Liver (tissue), 9 donors: ENCODE results near the gene UVSSA. TPM values are rescaled to one million over a fixed set of nuclear protein-coding genes. Genes with fewer than 3 reads are reported as not detected.

Source experiments
- DNase-seq: peaks from one replicate; pipeline ENCODE4 v3.0.0-alpha.2; 2017; ENCODE audit warnings: low spot score
- H3K27ac ChIP-seq, 2 donors: one replicate each; pipeline ENCODE4 v1.7.0; 2013; ENCODE audit warnings: inconsistent platforms in 2 of 2, low read length in 2 of 2, control low read depth in 1 of 2, low read depth in 1 of 2, mild to moderate bottlenecking in 1 of 2
- H3K27me3 ChIP-seq, 4 donors: one replicate each; pipeline versions ENCODE4 v1.6.1 to v1.7.0; 2013; ENCODE audit warnings: low read length in 3 of 4, inconsistent platforms in 1 of 4, mild to moderate bottlenecking in 1 of 4, moderate library complexity in 1 of 4; ENCODE audit not compliant: control insufficient read depth in 4 of 4, insufficient read depth in 4 of 4
- H3K36me3 ChIP-seq, 4 donors: one replicate each; pipeline versions ENCODE4 v1.6.1 to v1.7.0; 2013; ENCODE audit warnings: low read length in 3 of 4, mild to moderate bottlenecking in 3 of 4, low read depth in 1 of 4, moderate library complexity in 1 of 4; ENCODE audit not compliant: control insufficient read depth in 4 of 4, insufficient read depth in 3 of 4
- H3K4me1 ChIP-seq, 4 donors: one replicate each; pipeline versions ENCODE4 v1.6.1 to v1.7.0; 2013; ENCODE audit warnings: low read length in 3 of 4, mild to moderate bottlenecking in 3 of 4, moderate library complexity in 1 of 4; ENCODE audit not compliant: control insufficient read depth in 4 of 4, insufficient read depth in 4 of 4
- H3K4me3 ChIP-seq, 3 donors: one replicate each; pipeline versions ENCODE4 v1.6.1 to v1.7.0; 2013; ENCODE audit warnings: low read length in 3 of 3, control low read depth in 1 of 3, low read depth in 1 of 3, mild to moderate bottlenecking in 1 of 3
- H3K9ac ChIP-seq, 2 donors: one replicate each; pipeline ENCODE4 v1.7.0; 2013; ENCODE audit warnings: low read length in 2 of 2, mild to moderate bottlenecking in 2 of 2, moderate library complexity in 2 of 2, control low read depth in 1 of 2, low read depth in 1 of 2
- H3K9me3 ChIP-seq, 4 donors: one replicate each; pipeline versions ENCODE4 v1.6.1 to v1.7.0; 2013; ENCODE audit warnings: low read length in 3 of 4; ENCODE audit not compliant: control insufficient read depth in 4 of 4
- EGR1 ChIP-seq, 2 donors: IDR thresholded peaks; 2 replicates each; pipeline ENCODE4 v1.6.1; 2016 to 2018; ENCODE audit warnings: antibody characterized with exemption in 2 of 2, low read depth in 2 of 2
- FOXA1 ChIP-seq: IDR thresholded peaks from 2 replicates; pipeline ENCODE4 v1.6.1; 2016; ENCODE audit warnings: antibody characterized with exemption
- FOXA2 ChIP-seq: IDR thresholded peaks from 2 replicates; pipeline ENCODE4 v1.6.1; 2016; ENCODE audit warnings: antibody characterized with exemption
- GABPA ChIP-seq, 2 donors: IDR thresholded peaks in 1 of 2; conservative IDR thresholded peaks in 1 of 2; 2 replicates each; pipeline ENCODE4 v1.6.1; 2016; ENCODE audit warnings: antibody characterized with exemption in 2 of 2, mild to moderate bottlenecking in 1 of 2, moderate library complexity in 1 of 2
- HNF4A ChIP-seq, 2 donors: conservative IDR thresholded peaks; 2 replicates each; pipeline ENCODE4 v1.6.1; 2016; ENCODE audit warnings: antibody characterized with exemption in 2 of 2, mild to moderate bottlenecking in 2 of 2
- HNF4G ChIP-seq: IDR thresholded peaks from 2 replicates; pipeline ENCODE4 v1.6.1; 2016; ENCODE audit warnings: antibody characterized with exemption
- JUND ChIP-seq, 2 donors: IDR thresholded peaks; 2 replicates each; pipeline ENCODE4 v1.6.1; 2016; ENCODE audit warnings: antibody characterized with exemption in 2 of 2
- NR2F2 ChIP-seq: IDR thresholded peaks from 2 replicates; pipeline ENCODE4 v1.6.1; 2016; ENCODE audit warnings: antibody characterized with exemption
- RAD21 ChIP-seq, 2 donors: IDR thresholded peaks; 2 replicates each; pipeline ENCODE4 v1.6.1; 2016; ENCODE audit warnings: antibody characterized with exemption in 2 of 2, mild to moderate bottlenecking in 2 of 2
- RXRA ChIP-seq, 2 donors: IDR thresholded peaks; 2 replicates each; pipeline ENCODE4 v1.6.1; 2017 to 2018; ENCODE audit warnings: antibody characterized with exemption in 2 of 2, mild to moderate bottlenecking in 1 of 2
- SP1 ChIP-seq: IDR thresholded peaks from 2 replicates; pipeline ENCODE4 v1.6.1; 2018; ENCODE audit warnings: antibody characterized with exemption, mild to moderate bottlenecking
- TAF1 ChIP-seq: conservative IDR thresholded peaks from 2 replicates; pipeline ENCODE4 v1.6.1; 2016; ENCODE audit warnings: antibody characterized with exemption, mild to moderate bottlenecking
- YY1 ChIP-seq: IDR thresholded peaks from 2 replicates; pipeline ENCODE4 v1.6.1; 2016; ENCODE audit warnings: antibody characterized with exemption, mild to moderate bottlenecking
- WGBS: extraction: QIAGEN DNeasy Blood & Tissue Kit; methylation state at CpG from one replicate; pipeline ENCODE4 v1.1.7; 2013; 5-methylcytosine and 5-hydroxymethylcytosine counted together
- polyA plus RNA-seq, 2 donors: library from polyadenylated mRNA; stranded (reverse) in 1 of 2; unstranded in 1 of 2; fragments of 200-250 nt in 1 of 2; fragments of >200 nt in 1 of 2; fragmentation: Nextera tagmentation in 1 of 2; extraction: Ambion mirVana in 1 of 2; gene quantifications; one replicate each; pipeline versions ENCODE4 v1.2.1 to v1.2.3, GENCODE V29; 2013 to 2015
- total RNA-seq, 2 donors: library from RNA; depleted of rRNA; stranded (reverse); fragments of >200 nt; gene quantifications; one replicate each; pipeline ENCODE4 v1.2.3, GENCODE V29; 2014
- TF ChIP-seq, protein P1 (sequence below): IDR thresholded peaks from 2 replicates; pipeline ENCODE4 v1.6.1; 2016; ENCODE audit warnings: antibody characterized with exemption, mild to moderate bottlenecking
- TF ChIP-seq, protein P2 (sequence below): IDR thresholded peaks from 2 replicates; pipeline ENCODE4 v1.6.1; 2016; ENCODE audit warnings: antibody characterized with exemption
- TF ChIP-seq, protein P3 (sequence below): IDR thresholded peaks from 2 replicates; pipeline ENCODE4 v1.6.1; 2016; ENCODE audit warnings: antibody characterized with exemption
- TF ChIP-seq, protein P4 (sequence below): IDR thresholded peaks from 2 replicates; pipeline ENCODE4 v1.6.1; 2016; ENCODE audit warnings: antibody characterized with exemption
- TF ChIP-seq, protein P5 (sequence below): fragments of 150-350 bp; IDR thresholded peaks from 2 replicates; pipeline ENCODE4 v1.5.1; 2017; ENCODE audit warnings: improper control_type of control experiment, low read depth, low read length; ENCODE audit not compliant: missing input control
- donor health status: healthy.
- donor health status: healthy.
- donor health status: healthy.
- donor health status: healthy.
- donor health status: healthy.

The UVSSA gene
- total and polyA plus RNA-seq, 4 donors = 2.2 to 18.3 (median 3.6) TPM

DNA sequence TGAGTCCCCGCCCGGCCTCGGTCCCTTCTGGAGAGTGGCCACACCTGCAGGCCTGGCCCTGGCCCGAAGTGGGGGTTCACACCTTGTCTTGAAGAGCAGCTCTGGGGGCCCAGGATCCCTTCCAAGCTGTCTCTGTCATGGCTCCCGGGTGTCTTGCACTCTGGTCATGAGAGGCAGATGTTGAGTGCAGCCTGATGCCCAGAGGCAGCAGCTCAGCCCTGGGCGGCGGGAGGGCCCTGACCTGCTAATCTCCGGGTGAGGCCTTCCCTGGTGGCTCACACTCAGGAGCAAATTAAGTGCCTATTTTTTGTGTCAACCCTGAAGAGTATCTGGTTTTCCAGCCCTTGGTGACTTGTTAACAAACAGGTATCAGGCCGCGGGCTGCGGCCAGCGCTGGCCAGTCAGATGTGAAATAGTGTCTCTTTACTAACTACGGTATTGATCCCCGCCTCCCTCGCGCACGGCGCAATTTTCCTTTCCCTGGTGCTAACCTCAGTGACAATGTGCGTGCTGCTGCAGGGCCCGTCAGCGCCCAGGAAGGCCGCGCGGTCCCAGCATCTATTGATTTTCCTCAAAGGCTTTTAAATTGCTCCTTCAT lies 35.0 kb downstream of the UVSSA start:
- Histone ChIP-seq H3K4me1 (no peaks in the 10 kb centered on the region), H3K4me3 (no peak overlapping the region), H3K27ac (no peak overlapping the region), H3K9ac (no peak overlapping the region), H3K27me3 (no peaks in the 10 kb centered on the region), H3K36me3 (peaks cover 6 to 29% (median 16%) of the 10 kb centered on the region in 4 donors), H3K9me3 (no peaks in the 10 kb centered on the region)
- DNase-seq = no peak
- TF ChIP-seq HNF4G (no peak), JUND (IDR thresholded peaks at IDR 0.05) (no peak), SP1 (no peak)
- WGBS = 95% methylated on average over 24 of the region's 24 CpGs

DNA sequence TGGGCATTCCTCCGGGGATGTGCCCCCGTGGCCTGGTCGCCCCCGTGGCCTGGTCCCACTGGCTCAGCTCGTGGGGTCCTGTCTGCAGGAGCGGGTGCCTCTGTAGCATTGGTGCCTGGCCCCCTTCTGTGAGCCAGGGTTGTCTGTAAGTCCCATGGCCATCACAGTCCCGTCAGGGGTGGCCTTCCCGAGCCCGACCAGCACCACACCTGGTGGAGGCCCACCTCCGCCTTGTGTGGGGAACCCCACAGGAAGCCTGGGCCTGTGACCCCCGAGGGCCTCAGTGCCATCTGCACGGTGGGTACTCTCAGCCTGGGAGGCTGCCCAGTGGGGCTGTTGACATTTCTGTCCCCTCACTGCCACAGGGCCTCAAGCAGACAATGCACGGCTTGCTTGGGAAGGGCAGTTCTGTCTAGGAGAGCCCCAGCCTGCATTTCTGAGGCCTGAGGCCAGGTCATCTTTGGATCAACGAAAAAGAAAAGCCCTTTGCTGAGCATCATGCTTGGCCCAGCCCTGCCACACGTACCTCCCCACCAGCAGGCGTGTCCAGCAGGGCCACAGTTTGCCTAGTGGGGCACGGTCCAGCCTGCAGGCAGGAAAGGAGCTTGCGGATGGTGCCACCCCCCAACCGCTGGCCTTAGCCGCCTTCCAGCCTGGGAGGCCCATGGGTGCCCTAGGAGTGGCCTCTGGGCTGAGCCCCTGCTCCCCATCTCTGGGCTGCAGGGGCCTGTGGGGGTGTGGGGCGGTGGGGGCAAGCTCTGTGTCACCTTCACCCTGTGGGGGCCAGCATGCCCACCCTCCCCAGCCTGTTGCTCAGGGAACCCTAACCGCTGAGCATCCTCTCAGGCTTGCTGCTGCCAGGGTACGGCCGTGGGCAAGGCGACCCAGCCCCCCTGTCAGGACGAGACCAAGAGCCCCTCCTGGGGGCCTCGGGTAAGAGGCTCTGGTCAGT lies 36.0 kb downstream of the UVSSA start:
- Histone ChIP-seq H3K27ac (no peak overlapping the region), H3K9ac (no peak overlapping the region), H3K4me1 (no peaks in the 10 kb centered on the region), H3K36me3 (peaks cover 6 to 26% (median 18%) of the 10 kb centered on the region in 4 donors), H3K9me3 (no peaks in the 10 kb centered on the region), H3K27me3 (no peaks in the 10 kb centered on the region), H3K4me3 (no peak overlapping the region)
- TF ChIP-seq YY1 = no peak
- TF ChIP-seq, protein P1, sequence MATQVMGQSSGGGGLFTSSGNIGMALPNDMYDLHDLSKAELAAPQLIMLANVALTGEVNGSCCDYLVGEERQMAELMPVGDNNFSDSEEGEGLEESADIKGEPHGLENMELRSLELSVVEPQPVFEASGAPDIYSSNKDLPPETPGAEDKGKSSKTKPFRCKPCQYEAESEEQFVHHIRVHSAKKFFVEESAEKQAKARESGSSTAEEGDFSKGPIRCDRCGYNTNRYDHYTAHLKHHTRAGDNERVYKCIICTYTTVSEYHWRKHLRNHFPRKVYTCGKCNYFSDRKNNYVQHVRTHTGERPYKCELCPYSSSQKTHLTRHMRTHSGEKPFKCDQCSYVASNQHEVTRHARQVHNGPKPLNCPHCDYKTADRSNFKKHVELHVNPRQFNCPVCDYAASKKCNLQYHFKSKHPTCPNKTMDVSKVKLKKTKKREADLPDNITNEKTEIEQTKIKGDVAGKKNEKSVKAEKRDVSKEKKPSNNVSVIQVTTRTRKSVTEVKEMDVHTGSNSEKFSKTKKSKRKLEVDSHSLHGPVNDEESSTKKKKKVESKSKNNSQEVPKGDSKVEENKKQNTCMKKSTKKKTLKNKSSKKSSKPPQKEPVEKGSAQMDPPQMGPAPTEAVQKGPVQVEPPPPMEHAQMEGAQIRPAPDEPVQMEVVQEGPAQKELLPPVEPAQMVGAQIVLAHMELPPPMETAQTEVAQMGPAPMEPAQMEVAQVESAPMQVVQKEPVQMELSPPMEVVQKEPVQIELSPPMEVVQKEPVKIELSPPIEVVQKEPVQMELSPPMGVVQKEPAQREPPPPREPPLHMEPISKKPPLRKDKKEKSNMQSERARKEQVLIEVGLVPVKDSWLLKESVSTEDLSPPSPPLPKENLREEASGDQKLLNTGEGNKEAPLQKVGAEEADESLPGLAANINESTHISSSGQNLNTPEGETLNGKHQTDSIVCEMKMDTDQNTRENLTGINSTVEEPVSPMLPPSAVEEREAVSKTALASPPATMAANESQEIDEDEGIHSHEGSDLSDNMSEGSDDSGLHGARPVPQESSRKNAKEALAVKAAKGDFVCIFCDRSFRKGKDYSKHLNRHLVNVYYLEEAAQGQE = no peak
- TF ChIP-seq, protein P2, sequence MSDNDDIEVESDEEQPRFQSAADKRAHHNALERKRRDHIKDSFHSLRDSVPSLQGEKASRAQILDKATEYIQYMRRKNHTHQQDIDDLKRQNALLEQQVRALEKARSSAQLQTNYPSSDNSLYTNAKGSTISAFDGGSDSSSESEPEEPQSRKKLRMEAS = no peak
- TF ChIP-seq SP1 = no peak
- no peak for TF ChIP-seq JUND (IDR thresholded peaks at IDR 0.05)
- no peak for TF ChIP-seq HNF4A (conservative IDR thresholded peaks at IDR 0.05)
- TF ChIP-seq RAD21 (IDR thresholded peaks at IDR 0.05) = no peak
- TF ChIP-seq HNF4G = no peak
- no peak for TF ChIP-seq TAF1
- TF ChIP-seq FOXA2 = no peak
- TF ChIP-seq, protein P3, sequence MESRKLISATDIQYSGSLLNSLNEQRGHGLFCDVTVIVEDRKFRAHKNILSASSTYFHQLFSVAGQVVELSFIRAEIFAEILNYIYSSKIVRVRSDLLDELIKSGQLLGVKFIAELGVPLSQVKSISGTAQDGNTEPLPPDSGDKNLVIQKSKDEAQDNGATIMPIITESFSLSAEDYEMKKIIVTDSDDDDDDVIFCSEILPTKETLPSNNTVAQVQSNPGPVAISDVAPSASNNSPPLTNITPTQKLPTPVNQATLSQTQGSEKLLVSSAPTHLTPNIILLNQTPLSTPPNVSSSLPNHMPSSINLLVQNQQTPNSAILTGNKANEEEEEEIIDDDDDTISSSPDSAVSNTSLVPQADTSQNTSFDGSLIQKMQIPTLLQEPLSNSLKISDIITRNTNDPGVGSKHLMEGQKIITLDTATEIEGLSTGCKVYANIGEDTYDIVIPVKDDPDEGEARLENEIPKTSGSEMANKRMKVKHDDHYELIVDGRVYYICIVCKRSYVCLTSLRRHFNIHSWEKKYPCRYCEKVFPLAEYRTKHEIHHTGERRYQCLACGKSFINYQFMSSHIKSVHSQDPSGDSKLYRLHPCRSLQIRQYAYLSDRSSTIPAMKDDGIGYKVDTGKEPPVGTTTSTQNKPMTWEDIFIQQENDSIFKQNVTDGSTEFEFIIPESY = no peak
- TF ChIP-seq, protein P4, sequence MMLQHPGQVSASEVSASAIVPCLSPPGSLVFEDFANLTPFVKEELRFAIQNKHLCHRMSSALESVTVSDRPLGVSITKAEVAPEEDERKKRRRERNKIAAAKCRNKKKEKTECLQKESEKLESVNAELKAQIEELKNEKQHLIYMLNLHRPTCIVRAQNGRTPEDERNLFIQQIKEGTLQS = no peak
- TF ChIP-seq EGR1 (IDR thresholded peaks at IDR 0.05; ENCODE audit: low read depth in 2 of 2) = no peak
- no peak for TF ChIP-seq GABPA (IDR thresholded peaks at IDR 0.05 in 1 of 2, conservative IDR thresholded peaks at IDR 0.05 in 1 of 2)
- TF ChIP-seq, protein P5, sequence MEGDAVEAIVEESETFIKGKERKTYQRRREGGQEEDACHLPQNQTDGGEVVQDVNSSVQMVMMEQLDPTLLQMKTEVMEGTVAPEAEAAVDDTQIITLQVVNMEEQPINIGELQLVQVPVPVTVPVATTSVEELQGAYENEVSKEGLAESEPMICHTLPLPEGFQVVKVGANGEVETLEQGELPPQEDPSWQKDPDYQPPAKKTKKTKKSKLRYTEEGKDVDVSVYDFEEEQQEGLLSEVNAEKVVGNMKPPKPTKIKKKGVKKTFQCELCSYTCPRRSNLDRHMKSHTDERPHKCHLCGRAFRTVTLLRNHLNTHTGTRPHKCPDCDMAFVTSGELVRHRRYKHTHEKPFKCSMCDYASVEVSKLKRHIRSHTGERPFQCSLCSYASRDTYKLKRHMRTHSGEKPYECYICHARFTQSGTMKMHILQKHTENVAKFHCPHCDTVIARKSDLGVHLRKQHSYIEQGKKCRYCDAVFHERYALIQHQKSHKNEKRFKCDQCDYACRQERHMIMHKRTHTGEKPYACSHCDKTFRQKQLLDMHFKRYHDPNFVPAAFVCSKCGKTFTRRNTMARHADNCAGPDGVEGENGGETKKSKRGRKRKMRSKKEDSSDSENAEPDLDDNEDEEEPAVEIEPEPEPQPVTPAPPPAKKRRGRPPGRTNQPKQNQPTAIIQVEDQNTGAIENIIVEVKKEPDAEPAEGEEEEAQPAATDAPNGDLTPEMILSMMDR = no peak
- no peak for TF ChIP-seq RXRA (IDR thresholded peaks at IDR 0.05)
- no peak for TF ChIP-seq NR2F2
- no peak for TF ChIP-seq FOXA1
- 95% methylated on average over 27 of the region's 27 CpGs for WGBS
- DNase-seq = no peak
